ENCODE measurements around the gene WDR64.

Gene WDR64

DNA sequence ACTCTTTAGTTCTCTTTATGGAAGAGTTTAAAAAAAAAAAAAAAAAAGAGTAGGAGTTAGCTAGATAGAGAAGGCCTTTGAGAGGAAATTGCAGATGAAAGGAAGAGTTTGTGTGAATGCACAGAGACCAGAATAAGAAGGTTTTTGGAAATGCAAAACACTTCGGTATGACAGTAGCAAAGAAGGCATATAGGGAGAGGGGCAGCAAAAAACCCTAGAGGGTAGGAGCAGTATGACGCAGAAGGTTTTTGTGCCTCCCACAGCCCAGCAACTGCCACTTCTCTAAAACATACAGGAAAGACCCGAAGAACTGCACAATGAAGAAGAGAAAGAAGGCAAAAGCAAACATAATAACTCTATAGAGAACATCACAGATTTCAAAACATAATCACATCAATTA is 84.3 kb downstream of the WDR64 start:
- CTCF ChIA-PET: no interaction called here
- no peak for DNase-seq (ENCODE audit: low spot score)
- TF ChIP-seq, protein P1, sequence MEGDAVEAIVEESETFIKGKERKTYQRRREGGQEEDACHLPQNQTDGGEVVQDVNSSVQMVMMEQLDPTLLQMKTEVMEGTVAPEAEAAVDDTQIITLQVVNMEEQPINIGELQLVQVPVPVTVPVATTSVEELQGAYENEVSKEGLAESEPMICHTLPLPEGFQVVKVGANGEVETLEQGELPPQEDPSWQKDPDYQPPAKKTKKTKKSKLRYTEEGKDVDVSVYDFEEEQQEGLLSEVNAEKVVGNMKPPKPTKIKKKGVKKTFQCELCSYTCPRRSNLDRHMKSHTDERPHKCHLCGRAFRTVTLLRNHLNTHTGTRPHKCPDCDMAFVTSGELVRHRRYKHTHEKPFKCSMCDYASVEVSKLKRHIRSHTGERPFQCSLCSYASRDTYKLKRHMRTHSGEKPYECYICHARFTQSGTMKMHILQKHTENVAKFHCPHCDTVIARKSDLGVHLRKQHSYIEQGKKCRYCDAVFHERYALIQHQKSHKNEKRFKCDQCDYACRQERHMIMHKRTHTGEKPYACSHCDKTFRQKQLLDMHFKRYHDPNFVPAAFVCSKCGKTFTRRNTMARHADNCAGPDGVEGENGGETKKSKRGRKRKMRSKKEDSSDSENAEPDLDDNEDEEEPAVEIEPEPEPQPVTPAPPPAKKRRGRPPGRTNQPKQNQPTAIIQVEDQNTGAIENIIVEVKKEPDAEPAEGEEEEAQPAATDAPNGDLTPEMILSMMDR (conservative IDR thresholded peaks at IDR 0.05; ENCODE audit: low read depth): no peak

GRCh38 chr1:241738284-241739078 is 86.4 kb downstream of the WDR64 start:
- POLR2A ChIA-PET (ENCODE audit: low non-redundant PET): no interaction called here
- H3K27ac ChIP-seq: no peak overlapping the region
- CTCF ChIA-PET: no interaction called here
- DNase-seq (ENCODE audit: low spot score): no peak
- TF ChIP-seq, protein P1 (conservative IDR thresholded peaks at IDR 0.05; ENCODE audit: low read depth): no peak

More for the DNA sequence above, 84.3 kb downstream of the WDR64 start:
- POLR2A ChIA-PET (ENCODE audit: low non-redundant PET): no interaction called here
- H3K27ac ChIP-seq: no peak overlapping the region

GRCh38 chr1:241742084-241742483 is 90.0 kb downstream of the WDR64 start:
- H3K27ac ChIP-seq: no peak overlapping the region
- TF ChIP-seq, protein P1 (conservative IDR thresholded peaks at IDR 0.05; ENCODE audit: low read depth): no peak
- CTCF ChIA-PET: no interaction called here
- no peak for DNase-seq (ENCODE audit: low spot score)
- POLR2A ChIA-PET (ENCODE audit: low non-redundant PET): no interaction called here

- H3K27ac ChIP-seq: no peak overlapping the region
- POLR2A ChIA-PET (ENCODE audit: low non-redundant PET): no interaction called here
- CTCF ChIA-PET: interaction anchor here (0.5 kb wide), 1 partner anchor 104 kb away, joined by 3 read pairs; no protein-coding TSS in a partner anchor
- DNase-seq (ENCODE audit: low spot score): no peak
- TF ChIP-seq, protein P1 (conservative IDR thresholded peaks at IDR 0.05; ENCODE audit: low read depth): no peak
Measured at GRCh38 chr1:241744591-241744990, 92.5 kb downstream of the WDR64 start.

DNA sequence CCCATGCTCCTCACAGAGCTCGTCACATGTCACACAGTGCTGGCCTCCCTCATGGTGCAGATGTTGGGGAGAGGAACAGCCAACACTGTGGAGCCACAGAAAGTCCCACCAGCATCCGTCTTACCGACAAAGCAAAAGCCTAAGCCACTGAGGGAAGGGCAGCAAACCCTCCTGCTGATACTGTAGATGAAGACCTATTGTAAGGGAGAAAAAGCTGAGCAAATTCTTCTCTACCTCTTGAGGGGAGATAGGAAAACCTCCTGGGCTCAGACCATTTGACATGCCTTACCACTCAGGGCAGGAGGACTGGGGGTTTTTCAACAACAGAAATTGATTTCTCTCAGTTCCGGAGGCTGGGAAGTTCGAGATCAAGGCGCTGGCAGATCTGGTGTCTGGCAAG is 95.9 kb downstream of the WDR64 start:
- H3K27ac ChIP-seq: no peak overlapping the region
- ChIA-PET POLR2A (ENCODE audit: low non-redundant PET) (no interaction called here), CTCF (no interaction called here)
- no peak for DNase-seq (ENCODE audit: low spot score)
- TF ChIP-seq, protein P1 (conservative IDR thresholded peaks at IDR 0.05; ENCODE audit: low read depth): no peak

DNA sequence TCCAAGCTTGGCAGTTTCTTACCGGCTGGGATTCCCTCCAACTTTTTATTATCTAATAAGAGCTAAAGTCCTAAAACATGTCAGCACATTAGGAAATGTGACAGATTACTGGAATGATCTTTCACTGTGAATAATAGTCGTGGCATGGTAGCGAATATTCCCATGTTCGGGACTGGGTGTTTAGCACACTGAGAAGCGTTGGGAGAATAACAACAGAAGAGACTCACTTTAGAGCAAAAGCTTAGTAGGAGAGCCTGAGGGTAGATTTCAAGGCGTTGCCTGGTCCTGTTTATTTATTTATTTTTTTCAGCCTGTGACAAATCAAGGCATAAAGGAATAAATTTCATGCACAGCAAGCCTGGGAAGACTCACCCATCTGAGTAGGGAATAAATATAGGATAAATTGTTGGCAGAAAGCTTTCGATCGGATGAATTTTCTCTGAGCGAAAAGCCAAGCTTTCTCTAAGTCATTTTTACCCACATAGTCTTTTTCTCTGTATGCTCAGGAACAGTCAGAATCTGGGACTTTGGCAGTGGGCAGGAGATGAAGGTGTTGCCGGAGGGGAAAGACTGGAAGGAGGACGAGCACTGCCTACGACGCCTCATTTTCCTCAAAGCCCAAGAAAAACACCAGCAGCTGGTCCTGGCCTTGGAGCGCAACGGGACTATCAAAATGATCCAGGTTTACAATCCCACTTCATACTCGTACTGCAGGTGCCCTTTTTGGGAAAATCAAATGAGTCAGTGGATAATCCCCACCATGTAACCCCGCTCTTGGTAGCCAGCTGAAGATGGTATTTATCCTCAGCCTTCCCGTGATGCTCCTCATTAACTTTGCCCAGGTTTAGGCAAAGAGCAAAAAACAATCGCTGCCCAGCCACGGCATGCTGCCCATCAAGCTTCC is 97.2 kb downstream of the WDR64 start:
- CTCF ChIA-PET: interaction anchor here (0.6 kb wide), 1 partner anchor 33 kb away, joined by 3 read pairs; no protein-coding TSS in a partner anchor
- POLR2A ChIA-PET (ENCODE audit: low non-redundant PET): no interaction called here
- no peak overlapping the region for H3K27ac ChIP-seq
- TF ChIP-seq, protein P1 (conservative IDR thresholded peaks at IDR 0.05; ENCODE audit: low read depth): no peak
- peak; percentile 20 for DNase-seq (ENCODE audit: low spot score)

Measured in RWPE1 (cell line).